GM23338 (cell line): Measurements from ENCODE around the gene COX6B1. TPM values are rescaled to one million over a fixed set of nuclear protein-coding genes. Genes with fewer than 3 reads are reported as not detected.

ENCODE experiments used
- ATAC-seq: fragments of 200-7000 bp; cut with Tn5 transposase; 3 replicates; pipeline ENCODE4 v1.9.1; 2020
- DNase-seq: peaks from one replicate; pipeline ENCODE4 v3.0.0-alpha.2; 2015; ENCODE audit warnings: low spot score
- H2AFZ ChIP-seq: fragments of 200-600 bp; sonication (generic); 2 replicates; pipeline ENCODE4 v1.8.0; 2016; ENCODE audit warnings: antibody characterized with exemption, mild to moderate bottlenecking, moderate library complexity
- H3F3A ChIP-seq: fragments of 200-600 bp; sonication (generic); replicated peaks from 2 replicates; pipeline ENCODE4 v1.8.0; 2017; ENCODE audit warnings: antibody characterized with exemption, mixed run types, low read depth
- H3K27ac ChIP-seq: fragments of 200-600 bp; sonication (generic); 2 replicates; pipeline ENCODE4 v1.6.1; 2016; ENCODE audit warnings: low read depth
- H3K27me3 ChIP-seq: fragments of 200-600 bp; sonication (generic); 2 replicates; pipeline ENCODE4 v1.8.0; 2016; ENCODE audit warnings: mild to moderate bottlenecking, mixed run types, moderate library complexity; ENCODE audit not compliant: insufficient read depth
- H3K36me3 ChIP-seq: fragments of 200-600 bp; sonication (generic); 2 replicates; pipeline ENCODE4 v1.8.0; 2016; ENCODE audit warnings: mild to moderate bottlenecking; ENCODE audit not compliant: insufficient read depth
- H3K4me1 ChIP-seq: fragments of 200-600 bp; sonication (generic); 2 replicates; pipeline ENCODE4 v1.8.0; 2016; ENCODE audit warnings: mild to moderate bottlenecking, moderate library complexity; ENCODE audit not compliant: insufficient read depth
- H3K4me2 ChIP-seq: fragments of 200-600 bp; sonication (generic); 2 replicates; pipeline ENCODE4 v1.7.1; 2017; ENCODE audit warnings: mixed run types
- H3K4me3 ChIP-seq: fragments of 200-600 bp; sonication (generic); 2 replicates; pipeline ENCODE4 v1.6.1; 2016; ENCODE audit warnings: mixed run types
- H3K79me2 ChIP-seq: fragments of 200-600 bp; sonication (generic); replicated peaks from 2 replicates; pipeline ENCODE4 v1.8.0; 2017; ENCODE audit warnings: mild to moderate bottlenecking; ENCODE audit not compliant: insufficient read depth
- H3K9me2 ChIP-seq: fragments of 200-600 bp; sonication (generic); 2 replicates; pipeline ENCODE4 v1.8.0; 2017; ENCODE audit not compliant: insufficient read depth
- H4K20me1 ChIP-seq: fragments of 200-600 bp; sonication (generic); replicated peaks from 2 replicates; pipeline ENCODE4 v1.8.0; 2017; ENCODE audit warnings: mild to moderate bottlenecking; ENCODE audit not compliant: insufficient read depth
- H3K27ac Mint-ChIP-seq: 2 replicates; pipeline ENCODE4 v1.8.0; 2020; ENCODE audit warnings: inconsistent platforms, mild to moderate bottlenecking, moderate library complexity, mixed read lengths
- H3K27me3 Mint-ChIP-seq: 3 replicates; pipeline ENCODE4 v1.8.0; 2022; ENCODE audit warnings: low read depth, mild to moderate bottlenecking, moderate library complexity, mixed read lengths, inconsistent platforms; ENCODE audit not compliant: insufficient read depth, poor library complexity
- H3K36me3 Mint-ChIP-seq: 3 replicates; pipeline ENCODE4 v1.8.0; 2021; ENCODE audit warnings: low read depth, mild to moderate bottlenecking, inconsistent platforms, moderate library complexity, mixed read lengths
- H3K4me1 Mint-ChIP-seq: 3 replicates; pipeline ENCODE4 v1.8.0; 2020; ENCODE audit warnings: mild to moderate bottlenecking, inconsistent platforms, mixed read lengths
- H3K4me3 Mint-ChIP-seq: 3 replicates; pipeline ENCODE4 v1.8.0; 2021; ENCODE audit warnings: moderate library complexity, mild to moderate bottlenecking, inconsistent platforms, mixed read lengths
- H3K9me3 Mint-ChIP-seq: 3 replicates; pipeline ENCODE4 v1.8.0; 2020; ENCODE audit warnings: moderate library complexity, mild to moderate bottlenecking, inconsistent platforms, mixed read lengths
- EZH2 ChIP-seq: fragments of 200-600 bp; sonication (generic); IDR thresholded peaks from one replicate; pipeline ENCODE4 v1.8.0; 2017; ENCODE audit warnings: antibody characterized with exemption, mild to moderate bottlenecking, low read depth; ENCODE audit not compliant: unreplicated experiment
- EZH2phosphoT487 ChIP-seq: fragments of 200-600 bp; sonication (generic); IDR thresholded peaks from one replicate; pipeline ENCODE4 v1.8.1; 2018; ENCODE audit warnings: antibody characterized with exemption; ENCODE audit not compliant: unreplicated experiment
- JUNB ChIP-seq: IDR thresholded peaks from one replicate; pipeline ENCODE4 v1.6.1; 2016; ENCODE audit warnings: antibody characterized with exemption; ENCODE audit not compliant: unreplicated experiment
- POLR2AphosphoS5 ChIP-seq: IDR thresholded peaks from 2 replicates; pipeline ENCODE4 v1.6.1; 2016; ENCODE audit warnings: antibody characterized with exemption, low read depth
- STAT1 ChIP-seq: IDR thresholded peaks from one replicate; pipeline ENCODE4 v1.6.1; 2016; ENCODE audit warnings: antibody characterized with exemption; ENCODE audit not compliant: unreplicated experiment
- ZNF114 ChIP-seq: fragments of 250-450 bp; sonication (Bioruptor Pico); IDR thresholded peaks from 2 replicates; pipeline ENCODE4 v1.5.0; 2020; ENCODE audit warnings: mild to moderate bottlenecking, moderate library complexity
- polyA plus RNA-seq: library from polyadenylated mRNA; unstranded; fragments of >200 nt; fragmentation: Nextera tagmentation; extraction: Ambion mirVana; gene quantifications from 2 replicates; pipeline ENCODE4 v1.2.1, GENCODE V29; 2016
- total RNA-seq: library from RNA; depleted of rRNA; stranded (reverse); fragments of >200 nt; shearing (Covaris generic); gene quantifications from 2 replicates; pipeline ENCODE4 v1.2.3, GENCODE V29; 2014
- TF ChIP-seq, protein P1 (sequence below), 2 experiments: fragments of 200-600 bp in 1 of 2; sonication (generic) in 1 of 2; conservative IDR thresholded peaks; 2 replicates each; pipeline versions ENCODE4 v1.5.1 to v1.6.1; 2016 to 2017; ENCODE audit warnings: antibody characterized with exemption in 2 of 2, low read depth in 2 of 2, mild to moderate bottlenecking in 2 of 2, moderate library complexity in 1 of 2
- TF ChIP-seq, protein P2 (sequence below): fragments of 250-450 bp; sonication (Bioruptor Pico); IDR thresholded peaks from 2 replicates; pipeline ENCODE4 v1.5.0; 2020; ENCODE audit warnings: mild to moderate bottlenecking, moderate library complexity

COX6B1 gene
- total and polyA plus RNA-seq, 2 experiments from 2014 or later = 564 to 1,532 TPM

DNA sequence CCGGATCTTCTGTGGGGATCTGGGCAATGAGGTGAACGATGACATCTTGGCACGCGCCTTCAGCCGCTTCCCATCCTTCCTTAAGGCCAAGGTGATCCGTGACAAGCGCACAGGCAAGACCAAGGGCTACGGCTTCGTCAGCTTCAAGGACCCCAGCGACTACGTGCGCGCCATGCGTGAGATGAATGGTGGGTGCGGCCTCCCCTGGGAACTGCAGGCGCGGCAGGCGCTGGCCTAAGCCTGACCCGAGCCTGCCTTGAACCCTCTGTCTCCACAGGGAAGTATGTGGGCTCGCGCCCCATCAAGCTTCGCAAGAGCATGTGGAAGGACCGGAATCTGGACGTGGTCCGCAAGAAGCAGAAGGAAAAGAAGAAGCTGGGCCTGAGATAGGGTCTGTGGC lies 11.0 kb upstream of the COX6B1 start:
- H2AFZ ChIP-seq = no peak overlapping the region
- H3F3A ChIP-seq = 0 out of 2 replicates have a peak, but pooled peaks cover 7% of the 10 kb centered on the region
- H3K4me2 ChIP-seq = no peak overlapping the region
- H3K27me3 ChIP-seq = 0 out of 2 replicates have a peak, but pooled peaks cover 3% of the 10 kb centered on the region
- H3K27me3 Mint-ChIP-seq = peaks cover 5% of the 10 kb centered on the region
- peaks cover 19% of the 10 kb centered on the region for H3K4me1 ChIP-seq
- H3K4me1 Mint-ChIP-seq = peaks cover 21% of the 10 kb centered on the region
- H3K27ac ChIP-seq = no peak overlapping the region
- H3K36me3 Mint-ChIP-seq = peaks cover 40% of the 10 kb centered on the region
- no peak overlapping the region for H3K4me3 Mint-ChIP-seq
- H3K9me2 ChIP-seq = no peaks in the 10 kb centered on the region
- no peak overlapping the region for H3K4me3 ChIP-seq
- H3K36me3 ChIP-seq = 0 out of 2 replicates have a peak, but pooled peaks cover 4% of the 10 kb centered on the region
- DNase-seq (no peak), ATAC-seq (no peak)
- H3K9me3 Mint-ChIP-seq = no peaks in the 10 kb centered on the region; the same call in 1 of the 3 replicates
- peaks cover 3% of the 10 kb centered on the region for H4K20me1 ChIP-seq
- no peak for TF ChIP-seq EZH2
- H3K27ac Mint-ChIP-seq = no peak overlapping the region
- H3K79me2 ChIP-seq = no peaks in the 10 kb centered on the region

DNA sequence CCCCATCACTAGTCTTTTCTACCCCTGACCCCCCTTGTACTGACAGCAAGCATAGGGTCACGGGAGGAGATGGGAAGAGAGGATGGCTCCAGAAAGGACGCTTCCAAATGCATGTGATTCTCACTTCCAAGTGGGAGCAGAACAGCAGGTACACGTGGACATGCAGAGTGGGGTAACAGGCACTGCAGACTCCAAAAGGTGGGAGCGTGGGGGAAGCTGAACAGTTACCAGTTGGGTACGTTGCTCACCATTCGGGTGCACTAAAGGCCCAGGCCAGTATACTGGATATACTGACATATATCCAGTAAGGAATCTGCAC lies 8.8 kb upstream of the COX6B1 start:
- Mint-ChIP-seq H3K4me1 (peaks cover 28% of the 10 kb centered on the region), H3K9me3 (no peaks in the 10 kb centered on the region; the same call in 1 of the 3 replicates), H3K4me3 (peak overlapping the region; percentile 43; the same call in 1 of the 3 replicates), H3K27me3 (peaks cover 11% of the 10 kb centered on the region), H3K27ac (peak overlapping the region; percentile 89), H3K36me3 (peaks cover 26% of the 10 kb centered on the region)
- ATAC-seq (no peak), DNase-seq (no peak)
- no peak overlapping the region for H2AFZ ChIP-seq
- peaks cover 12% of the 10 kb centered on the region; the same call in 1 of the 2 replicates for H3K27me3 ChIP-seq
- no peaks in the 10 kb centered on the region for H3K9me2 ChIP-seq
- H3F3A ChIP-seq = 0 out of 2 replicates have a peak, but pooled peaks cover 11% of the 10 kb centered on the region
- H3K27ac ChIP-seq = peak overlapping the region; percentile 72
- no peaks in the 10 kb centered on the region for H3K36me3 ChIP-seq
- peaks cover 23% of the 10 kb centered on the region for H3K4me1 ChIP-seq
- H4K20me1 ChIP-seq = peaks cover 3% of the 10 kb centered on the region
- H3K4me3 ChIP-seq = peak overlapping the region; percentile 41; the same call in 1 of the 2 replicates
- peak overlapping the region; percentile 76 for H3K4me2 ChIP-seq
- TF ChIP-seq POLR2AphosphoS5 (0 out of 2 replicates have a peak, but pooled peaks have one; percentile 4), JUNB (no peak)
- TF ChIP-seq, protein P1, sequence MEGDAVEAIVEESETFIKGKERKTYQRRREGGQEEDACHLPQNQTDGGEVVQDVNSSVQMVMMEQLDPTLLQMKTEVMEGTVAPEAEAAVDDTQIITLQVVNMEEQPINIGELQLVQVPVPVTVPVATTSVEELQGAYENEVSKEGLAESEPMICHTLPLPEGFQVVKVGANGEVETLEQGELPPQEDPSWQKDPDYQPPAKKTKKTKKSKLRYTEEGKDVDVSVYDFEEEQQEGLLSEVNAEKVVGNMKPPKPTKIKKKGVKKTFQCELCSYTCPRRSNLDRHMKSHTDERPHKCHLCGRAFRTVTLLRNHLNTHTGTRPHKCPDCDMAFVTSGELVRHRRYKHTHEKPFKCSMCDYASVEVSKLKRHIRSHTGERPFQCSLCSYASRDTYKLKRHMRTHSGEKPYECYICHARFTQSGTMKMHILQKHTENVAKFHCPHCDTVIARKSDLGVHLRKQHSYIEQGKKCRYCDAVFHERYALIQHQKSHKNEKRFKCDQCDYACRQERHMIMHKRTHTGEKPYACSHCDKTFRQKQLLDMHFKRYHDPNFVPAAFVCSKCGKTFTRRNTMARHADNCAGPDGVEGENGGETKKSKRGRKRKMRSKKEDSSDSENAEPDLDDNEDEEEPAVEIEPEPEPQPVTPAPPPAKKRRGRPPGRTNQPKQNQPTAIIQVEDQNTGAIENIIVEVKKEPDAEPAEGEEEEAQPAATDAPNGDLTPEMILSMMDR (conservative IDR thresholded peaks at IDR 0.05; ENCODE audit: low read depth in 2 of 2) = no peak
- H3K79me2 ChIP-seq = no peaks in the 10 kb centered on the region

DNA sequence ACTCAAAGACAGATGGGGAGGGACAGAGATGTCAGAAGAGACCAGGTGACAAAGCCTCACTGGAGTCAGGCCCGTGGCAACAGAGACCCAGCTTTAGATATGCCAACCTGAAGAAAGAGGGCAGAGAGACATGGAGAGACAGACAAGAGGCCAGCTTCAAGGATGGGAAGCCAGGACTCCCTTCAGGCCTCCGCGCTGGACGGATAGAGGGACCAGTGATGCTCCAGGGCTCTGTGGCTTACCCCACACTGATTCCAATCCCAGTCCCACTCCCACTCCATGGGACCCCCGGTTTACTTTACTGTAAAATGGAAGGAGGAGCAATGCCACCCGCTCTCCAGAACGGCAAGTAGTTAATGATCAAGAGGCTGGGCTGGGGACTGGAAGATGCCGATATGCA lies 8.3 kb upstream of the COX6B1 start:
- Histone ChIP-seq H3K79me2 (no peaks in the 10 kb centered on the region), H3K4me3 (no peak overlapping the region), H3K27ac (peak overlapping the region; percentile 72; the same call in 1 of the 2 replicates), H3K4me2 (no peak overlapping the region), H2AFZ (no peak overlapping the region), H3K4me1 (peaks cover 23% of the 10 kb centered on the region), H3K9me2 (no peaks in the 10 kb centered on the region), H4K20me1 (peaks cover 1% of the 10 kb centered on the region), H3K36me3 (no peaks in the 10 kb centered on the region), H3F3A (0 out of 2 replicates have a peak, but pooled peaks cover 11% of the 10 kb centered on the region), H3K27me3 (peaks cover 12% of the 10 kb centered on the region; the same call in 1 of the 2 replicates)
- ATAC-seq = no peak
- Mint-ChIP-seq H3K9me3 (no peaks in the 10 kb centered on the region; the same call in 1 of the 3 replicates), H3K4me1 (peaks cover 29% of the 10 kb centered on the region), H3K27ac (0 out of 2 replicates have a peak overlapping the region, but pooled peaks have one; percentile 89), H3K27me3 (peaks cover 16% of the 10 kb centered on the region), H3K4me3 (no peak overlapping the region), H3K36me3 (peaks cover 23% of the 10 kb centered on the region)
- DNase-seq = no peak
- TF ChIP-seq, protein P2, sequence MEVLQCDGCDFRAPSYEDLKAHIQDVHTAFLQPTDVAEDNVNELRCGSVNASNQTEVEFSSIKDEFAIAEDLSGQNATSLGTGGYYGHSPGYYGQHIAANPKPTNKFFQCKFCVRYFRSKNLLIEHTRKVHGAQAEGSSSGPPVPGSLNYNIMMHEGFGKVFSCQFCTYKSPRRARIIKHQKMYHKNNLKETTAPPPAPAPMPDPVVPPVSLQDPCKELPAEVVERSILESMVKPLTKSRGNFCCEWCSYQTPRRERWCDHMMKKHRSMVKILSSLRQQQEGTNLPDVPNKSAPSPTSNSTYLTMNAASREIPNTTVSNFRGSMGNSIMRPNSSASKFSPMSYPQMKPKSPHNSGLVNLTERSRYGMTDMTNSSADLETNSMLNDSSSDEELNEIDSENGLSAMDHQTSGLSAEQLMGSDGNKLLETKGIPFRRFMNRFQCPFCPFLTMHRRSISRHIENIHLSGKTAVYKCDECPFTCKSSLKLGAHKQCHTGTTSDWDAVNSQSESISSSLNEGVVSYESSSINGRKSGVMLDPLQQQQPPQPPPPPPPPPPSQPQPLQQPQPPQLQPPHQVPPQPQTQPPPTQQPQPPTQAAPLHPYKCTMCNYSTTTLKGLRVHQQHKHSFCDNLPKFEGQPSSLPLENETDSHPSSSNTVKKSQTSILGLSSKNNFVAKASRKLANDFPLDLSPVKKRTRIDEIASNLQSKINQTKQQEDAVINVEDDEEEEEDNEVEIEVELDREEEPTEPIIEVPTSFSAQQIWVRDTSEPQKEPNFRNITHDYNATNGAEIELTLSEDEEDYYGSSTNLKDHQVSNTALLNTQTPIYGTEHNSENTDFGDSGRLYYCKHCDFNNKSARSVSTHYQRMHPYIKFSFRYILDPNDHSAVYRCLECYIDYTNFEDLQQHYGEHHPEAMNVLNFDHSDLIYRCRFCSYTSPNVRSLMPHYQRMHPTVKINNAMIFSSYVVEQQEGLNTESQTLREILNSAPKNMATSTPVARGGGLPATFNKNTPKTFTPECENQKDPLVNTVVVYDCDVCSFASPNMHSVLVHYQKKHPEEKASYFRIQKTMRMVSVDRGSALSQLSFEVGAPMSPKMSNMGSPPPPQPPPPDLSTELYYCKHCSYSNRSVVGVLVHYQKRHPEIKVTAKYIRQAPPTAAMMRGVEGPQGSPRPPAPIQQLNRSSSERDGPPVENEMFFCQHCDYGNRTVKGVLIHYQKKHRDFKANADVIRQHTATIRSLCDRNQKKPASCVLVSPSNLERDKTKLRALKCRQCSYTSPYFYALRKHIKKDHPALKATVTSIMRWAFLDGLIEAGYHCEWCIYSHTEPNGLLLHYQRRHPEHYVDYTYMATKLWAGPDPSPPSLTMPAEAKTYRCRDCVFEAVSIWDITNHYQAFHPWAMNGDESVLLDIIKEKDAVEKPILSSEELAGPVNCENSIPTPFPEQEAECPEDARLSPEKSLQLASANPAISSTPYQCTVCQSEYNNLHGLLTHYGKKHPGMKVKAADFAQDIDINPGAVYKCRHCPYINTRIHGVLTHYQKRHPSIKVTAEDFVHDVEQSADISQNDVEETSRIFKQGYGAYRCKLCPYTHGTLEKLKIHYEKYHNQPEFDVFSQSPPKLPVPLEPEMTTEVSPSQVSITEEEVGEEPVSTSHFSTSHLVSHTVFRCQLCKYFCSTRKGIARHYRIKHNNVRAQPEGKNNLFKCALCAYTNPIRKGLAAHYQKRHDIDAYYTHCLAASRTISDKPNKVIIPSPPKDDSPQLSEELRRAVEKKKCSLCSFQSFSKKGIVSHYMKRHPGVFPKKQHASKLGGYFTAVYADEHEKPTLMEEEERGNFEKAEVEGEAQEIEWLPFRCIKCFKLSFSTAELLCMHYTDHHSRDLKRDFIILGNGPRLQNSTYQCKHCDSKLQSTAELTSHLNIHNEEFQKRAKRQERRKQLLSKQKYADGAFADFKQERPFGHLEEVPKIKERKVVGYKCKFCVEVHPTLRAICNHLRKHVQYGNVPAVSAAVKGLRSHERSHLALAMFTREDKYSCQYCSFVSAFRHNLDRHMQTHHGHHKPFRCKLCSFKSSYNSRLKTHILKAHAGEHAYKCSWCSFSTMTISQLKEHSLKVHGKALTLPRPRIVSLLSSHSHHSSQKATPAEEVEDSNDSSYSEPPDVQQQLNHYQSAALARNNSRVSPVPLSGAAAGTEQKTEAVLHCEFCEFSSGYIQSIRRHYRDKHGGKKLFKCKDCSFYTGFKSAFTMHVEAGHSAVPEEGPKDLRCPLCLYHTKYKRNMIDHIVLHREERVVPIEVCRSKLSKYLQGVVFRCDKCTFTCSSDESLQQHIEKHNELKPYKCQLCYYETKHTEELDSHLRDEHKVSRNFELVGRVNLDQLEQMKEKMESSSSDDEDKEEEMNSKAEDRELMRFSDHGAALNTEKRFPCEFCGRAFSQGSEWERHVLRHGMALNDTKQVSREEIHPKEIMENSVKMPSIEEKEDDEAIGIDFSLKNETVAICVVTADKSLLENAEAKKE = no peak
- no peak for TF ChIP-seq STAT1
- TF ChIP-seq ZNF114 (CRISPR knock-in tag) = no peak
- no peak for TF ChIP-seq EZH2phosphoT487
